H1 (cell line): ENCODE results near the gene PARP14. TPM values are rescaled to one million over a fixed set of nuclear protein-coding genes. Genes with fewer than 3 reads are reported as not detected.

ENCODE experiments used
- CTCF ChIA-PET: fragments of 300-600 bp; sonication (Branson Sonifier 250); formaldehyde crosslinking; loops from one replicate; lab custom pipeline; 2021; ENCODE audit not compliant: partially characterized antibody; lab: Charles Lee
- POLR2A ChIA-PET: fragments of 300-600 bp; sonication (Branson Sonifier 250); formaldehyde crosslinking; loops from one replicate; lab custom pipeline; 2021; ENCODE audit warnings: inconsistent platforms; ENCODE audit not compliant: partially characterized antibody; lab: Charles Lee
- DNase-seq, 2 experiments: peaks; one replicate each; pipeline versions ENCODE4 v3.0.0 to v3.0.0-alpha.2; 2010 to 2022; ENCODE audit warnings: low spot score in 2 of 2, low read depth in 1 of 2, mixed read lengths in 1 of 2
- FAIRE-seq: peaks from 2 replicates; lab custom pipeline; 2011; peaks lifted over from hg19 to GRCh38; lab: Jason Lieb, UNC
- H2AFZ ChIP-seq: 2 replicates; pipeline ENCODE4 v1.8.1; 2012; ENCODE audit warnings: low read length, inconsistent platforms
- H2AK5ac ChIP-seq: 2 replicates; pipeline ENCODE4 v1.6.1; 2013; ENCODE audit warnings: low read depth, low read length
- H2BK120ac ChIP-seq: replicated peaks from 2 replicates; pipeline ENCODE3; 2013; ENCODE audit warnings: low read depth, low read length, inconsistent platforms
- H2BK12ac ChIP-seq: 2 replicates; pipeline ENCODE4 v1.6.1; 2013; ENCODE audit warnings: low read depth, low read length
- H2BK15ac ChIP-seq: 2 replicates; pipeline ENCODE4 v1.6.1; 2013; ENCODE audit warnings: low read length
- H2BK20ac ChIP-seq: 2 replicates; pipeline ENCODE4 v1.6.1; 2013; ENCODE audit warnings: low read length
- H2BK5ac ChIP-seq: 2 replicates; pipeline ENCODE4 v1.6.1; 2013; ENCODE audit warnings: low read depth, low read length
- H3K14ac ChIP-seq: 2 replicates; pipeline ENCODE4 v1.6.1; 2013; ENCODE audit warnings: inconsistent platforms; ENCODE audit not compliant: insufficient read length
- H3K18ac ChIP-seq: 2 replicates; pipeline ENCODE4 v1.6.1; 2013; ENCODE audit warnings: low read length; ENCODE audit errors: extremely low read depth
- H3K23ac ChIP-seq: 2 replicates; pipeline ENCODE4 v1.6.1; 2013; ENCODE audit warnings: inconsistent platforms; ENCODE audit not compliant: insufficient read length
- H3K23me2 ChIP-seq: 2 replicates; pipeline ENCODE4 v1.6.1; 2013; ENCODE audit warnings: low read depth, low read length
- H3K27ac ChIP-seq: 2 replicates; pipeline ENCODE4 v1.6.1; 2011; ENCODE audit warnings: low read depth, low read length, inconsistent platforms
- H3K27me3 ChIP-seq, 4 experiments: replicated peaks in 1 of 4; 1 replicate in 1 of 4; 2 replicates in 3 of 4; pipeline versions ENCODE4 v1.6.1 to v1.8.1; 2011 to 2013; ENCODE audit warnings: low read length in 3 of 4, mild to moderate bottlenecking in 3 of 4, inconsistent platforms in 2 of 4, mixed read lengths in 2 of 4, moderate library complexity in 1 of 4; ENCODE audit not compliant: control insufficient read depth in 3 of 4, insufficient read depth in 3 of 4; ENCODE audit errors: extremely low read depth in 1 of 4
- H3K36me3 ChIP-seq, 4 experiments: 2 replicates each; pipeline versions ENCODE4 v1.6.1 to v1.8.1; 2011 to 2013; ENCODE audit warnings: mild to moderate bottlenecking in 4 of 4, low read length in 3 of 4, moderate library complexity in 2 of 4, control low read depth in 1 of 4, inconsistent platforms in 1 of 4; ENCODE audit not compliant: insufficient read depth in 4 of 4, control insufficient read depth in 2 of 4
- H3K4ac ChIP-seq: replicated peaks from 2 replicates; pipeline ENCODE3; 2013; ENCODE audit warnings: low read length, low read depth, mixed read lengths, inconsistent platforms; ENCODE audit not compliant: insufficient read length
- H3K4me1 ChIP-seq, 4 experiments: replicated peaks in 1 of 4; 1 replicate in 1 of 4; 2 replicates in 3 of 4; pipeline versions ENCODE4 v1.6.1 to v1.8.1; 2011 to 2013; ENCODE audit warnings: low read length in 3 of 4, inconsistent platforms in 2 of 4, mixed read lengths in 1 of 4; ENCODE audit not compliant: insufficient read depth in 4 of 4, control insufficient read depth in 3 of 4
- H3K4me2 ChIP-seq, 2 experiments: 2 replicates each; pipeline versions ENCODE4 v1.6.1 to v1.8.1; 2011 to 2013; ENCODE audit warnings: low read depth in 2 of 2, low read length in 2 of 2, control low read depth in 1 of 2, inconsistent platforms in 1 of 2, mild to moderate bottlenecking in 1 of 2; ENCODE audit not compliant: insufficient read depth in 1 of 2
- H3K4me3 ChIP-seq, 4 experiments: fragments of 200-600, 300-600 bp in 1 of 4; sonication (generic), shearing (Covaris generic), sonication (Bioruptor Twin) in 1 of 4; 2 replicates each; pipeline versions ENCODE4 v1.5.1 to v1.8.1; 2011 to 2016; ENCODE audit warnings: low read length in 4 of 4, low read depth in 3 of 4, control low read depth in 2 of 4, inconsistent platforms in 2 of 4, mild to moderate bottlenecking in 2 of 4, mixed read lengths in 1 of 4, moderate library complexity in 1 of 4; ENCODE audit not compliant: insufficient read depth in 2 of 4; ENCODE audit errors: extremely low read depth in 1 of 4
- H3K56ac ChIP-seq: replicated peaks from 2 replicates; pipeline ENCODE3; 2013; ENCODE audit warnings: low read depth, mild to moderate bottlenecking, mixed read lengths, low read length, inconsistent platforms; ENCODE audit not compliant: insufficient read length
- H3K79me1 ChIP-seq: 2 replicates; pipeline ENCODE4 v1.6.1; 2013; ENCODE audit warnings: low read depth, low read length, control low read depth
- H3K79me2 ChIP-seq, 2 experiments: 2 replicates each; pipeline versions ENCODE4 v1.6.1 to v1.8.1; 2012 to 2013; ENCODE audit warnings: low read length in 2 of 2, mild to moderate bottlenecking in 2 of 2, inconsistent platforms in 1 of 2; ENCODE audit not compliant: insufficient read depth in 2 of 2, control insufficient read depth in 1 of 2
- H3K9ac ChIP-seq, 4 experiments: replicated peaks in 1 of 4; 1 replicate in 1 of 4; 2 replicates in 3 of 4; pipeline versions ENCODE4 v1.6.1 to v1.8.1; 2011 to 2013; ENCODE audit warnings: low read depth in 3 of 4, low read length in 3 of 4, control low read depth in 2 of 4, mild to moderate bottlenecking in 2 of 4, moderate library complexity in 2 of 4, inconsistent platforms in 1 of 4; ENCODE audit errors: extremely low read depth in 1 of 4
- H3K9me3 ChIP-seq, 2 experiments: 2 replicates each; pipeline versions ENCODE4 v1.6.1 to v1.8.1; 2012 to 2013; ENCODE audit warnings: mild to moderate bottlenecking in 2 of 2, moderate library complexity in 2 of 2, control low read depth in 1 of 2, inconsistent platforms in 1 of 2, low read depth in 1 of 2, low read length in 1 of 2, mixed read lengths in 1 of 2; ENCODE audit not compliant: insufficient read depth in 2 of 2
- H4K20me1 ChIP-seq, 2 experiments: replicated peaks in 1 of 2; 2 replicates each; pipeline versions ENCODE3 to v1.8.1; 2011 to 2013; ENCODE audit warnings: inconsistent platforms in 2 of 2, low read length in 2 of 2, mild to moderate bottlenecking in 1 of 2; ENCODE audit not compliant: insufficient read depth in 2 of 2, control insufficient read depth in 1 of 2
- H4K5ac ChIP-seq: 2 replicates; pipeline ENCODE4 v1.6.1; 2013; ENCODE audit warnings: low read length, low read depth, mixed read lengths, inconsistent platforms; ENCODE audit not compliant: insufficient read length
- H4K8ac ChIP-seq: 2 replicates; pipeline ENCODE4 v1.8.0; 2013; ENCODE audit warnings: mild to moderate bottlenecking, moderate library complexity, low read length, inconsistent platforms; ENCODE audit not compliant: insufficient read depth; ENCODE audit errors: extremely low read depth
- H4K91ac ChIP-seq: replicated peaks from 2 replicates; pipeline ENCODE3; 2013; ENCODE audit warnings: low read length, mixed read lengths, inconsistent platforms; ENCODE audit not compliant: insufficient read length
- ATF2 ChIP-seq: IDR thresholded peaks from 2 replicates; pipeline ENCODE4 v1.6.1; 2012; ENCODE audit warnings: low read length, inconsistent platforms
- CHD1 ChIP-seq: IDR thresholded peaks from 2 replicates; pipeline ENCODE4 v1.6.1; 2012; ENCODE audit warnings: low read depth, low read length, improper control_type of control experiment
- E2F6 ChIP-seq: IDR thresholded peaks from 2 replicates; pipeline ENCODE4 v1.6.1; 2012; ENCODE audit warnings: inconsistent platforms
- EP300 ChIP-seq, 2 experiments: IDR thresholded peaks; 1 replicate in 1 of 2; 2 replicates in 1 of 2; pipeline ENCODE4 v1.6.1; 2011 to 2012; ENCODE audit warnings: low read depth in 2 of 2, low read length in 2 of 2, mild to moderate bottlenecking in 2 of 2, borderline replicate concordance in 1 of 2, inconsistent platforms in 1 of 2, moderate library complexity in 1 of 2
- HDAC2 ChIP-seq, 2 experiments: fragments of 300-600 bp in 1 of 2; sonication (generic) in 1 of 2; IDR thresholded peaks; 2 replicates each; pipeline ENCODE4 v1.6.1; 2011 to 2012; ENCODE audit warnings: low read depth in 2 of 2, low read length in 2 of 2, mild to moderate bottlenecking in 2 of 2, moderate library complexity in 2 of 2, borderline replicate concordance in 1 of 2, inconsistent platforms in 1 of 2
- RAD21 ChIP-seq, 2 experiments: IDR thresholded peaks in 1 of 2; conservative IDR thresholded peaks in 1 of 2; 2 replicates each; pipeline ENCODE4 v1.6.1; 2011; ENCODE audit warnings: low read depth in 2 of 2, low read length in 2 of 2, improper control_type of control experiment in 1 of 2, inconsistent platforms in 1 of 2, mild to moderate bottlenecking in 1 of 2, moderate library complexity in 1 of 2
- SRF ChIP-seq: IDR thresholded peaks from 2 replicates; pipeline ENCODE4 v1.6.1; 2011; ENCODE audit warnings: mild to moderate bottlenecking, low read depth, low read length, moderate library complexity
- TAF7 ChIP-seq: optimal IDR thresholded peaks from 2 replicates; pipeline ENCODE3; 2011; ENCODE audit warnings: low read depth, mild to moderate bottlenecking, inconsistent platforms, low read length, moderate library complexity, borderline replicate concordance
- USF2 ChIP-seq: IDR thresholded peaks from 2 replicates; pipeline ENCODE4 v1.6.1; 2011; ENCODE audit warnings: low read length, improper control_type of control experiment
- ZNF274 ChIP-seq: IDR thresholded peaks from 2 replicates; pipeline ENCODE4 v1.7.0; 2012; ENCODE audit warnings: low read length, borderline replicate concordance; ENCODE audit errors: extremely low read depth
- polyA plus RNA-seq, 7 experiments: library from polyadenylated mRNA; depleted of rRNA in 3 of 7; stranded (reverse) in 5 of 7; unstranded in 2 of 7; fragments of >200 nt in 5 of 7; fragments of 200-250 nt in 2 of 7; gene quantifications; 1 replicate in 5 of 7; 2 replicates in 1 of 7; 4 replicates in 1 of 7; pipeline versions ENCODE4 v1.2.1 to v1.2.3, GENCODE V29; 2011 to 2013; ENCODE audit warnings: missing spikeins in 2 of 7, mixed read lengths in 2 of 7
- total RNA-seq: library from RNA; stranded (reverse); fragmentation: NEBNext Ultra II Directional; extraction: Animal tissue kit (Norgen Biotek cat#: 25700); gene quantifications from 2 replicates; pipeline ENCODE4 v1.2.1, GENCODE V29; 2021

PARP14 gene
- total and polyA plus RNA-seq, 2 of the 8 experiments (the other 6 are each of a cell fraction or from before 2014, with no cell fraction given): 12.6 to 17.6 TPM

- Histone ChIP-seq H3K23ac (no peak overlapping the region), H3K4me2 (no peak overlapping the region), H3K4me3 (no peak overlapping the region), H2BK20ac (no peak overlapping the region), H4K8ac (no peak overlapping the region), H3K4me1 (peaks cover 0 to 4% (median 2%) of the 10 kb centered on the region in 4 experiments; a peak in 3 of 7 replicates), H3K36me3 (peaks cover 0 to 12% (median 6%) of the 10 kb centered on the region in 4 experiments; a peak in 3 of 8 replicates), H4K5ac (no peak overlapping the region), H2AK5ac (no peak overlapping the region), H3K79me2 (no peaks in the 10 kb centered on the region), H4K20me1 (no peaks in the 10 kb centered on the region), H3K27ac (no peak overlapping the region), H2BK120ac (no peak overlapping the region), H2BK5ac (no peak overlapping the region), H3K9ac (no peak overlapping the region), H2BK12ac (no peak overlapping the region), H4K91ac (no peak overlapping the region), H3K4ac (no peak overlapping the region), H3K27me3 (no peaks in the 10 kb centered on the region; a peak in 1 of 7 replicates), H3K56ac (no peak overlapping the region), H3K9me3 (peaks cover 0 to 9% of the 10 kb centered on the region in 2 experiments; a peak in 1 of 4 replicates), H3K23me2 (no peaks in the 10 kb centered on the region), H2BK15ac (no peak overlapping the region), H3K18ac (no peak overlapping the region), H3K79me1 (no peaks in the 10 kb centered on the region), H2AFZ (no peak overlapping the region), H3K14ac (no peak overlapping the region)
- ChIA-PET CTCF (no interaction called here), POLR2A (no interaction called here)
- FAIRE-seq: no peak
- no peak for DNase-seq
- TF ChIP-seq TAF7: no peak
- no peak for TF ChIP-seq USF2
- TF ChIP-seq ZNF274: no peak
- TF ChIP-seq CHD1: no peak
- no peak for TF ChIP-seq RAD21 (IDR thresholded peaks at IDR 0.05 in 1 of 2, conservative IDR thresholded peaks at IDR 0.05 in 1 of 2; ENCODE audit: low read depth in 2 of 2, low read length in 2 of 2)
- TF ChIP-seq HDAC2 (IDR thresholded peaks at IDR 0.05; ENCODE audit: borderline replicate concordance in 1 of 2, low read depth in 2 of 2, low read length in 2 of 2): no peak
- TF ChIP-seq EP300 (IDR thresholded peaks at IDR 0.05; ENCODE audit: borderline replicate concordance in 1 of 2, low read depth in 2 of 2, low read length in 2 of 2): no peak
- no peak for TF ChIP-seq SRF
- TF ChIP-seq ATF2: no peak
- TF ChIP-seq E2F6: no peak
These were observed 61.6 kb downstream of the PARP14 start for GRCh38 chr3:122742234-122742633.
